AG04449 (cell line): ENCODE results near the gene TRAK1.

Experiments
- CTCF ChIA-PET: fragments of 350-600 bp; formaldehyde crosslinking; extraction: SDS; loops from one replicate; lab custom pipeline; 2021; ENCODE audit warnings: antibody characterized with exemption; lab: Yijun Ruan, JAX
- POLR2A ChIA-PET: fragments of 400-600, 350-600 bp; formaldehyde crosslinking; extraction: SDS; loops from one replicate; lab custom pipeline; 2020; ENCODE audit warnings: antibody characterized with exemption, inconsistent platforms; lab: Yijun Ruan, JAX
- DNase-seq: peaks from one replicate; pipeline ENCODE4 v3.0.0-alpha.2; 2010; ENCODE audit warnings: low read depth, low spot score
- H3K4me3 ChIP-seq: 2 replicates; pipeline ENCODE4 v1.5.1; 2011; ENCODE audit warnings: low read depth, mild to moderate bottlenecking, control low read depth, low read length
- TF ChIP-seq, protein P1 (sequence below): IDR thresholded peaks from one replicate; pipeline ENCODE4 v1.5.1; 2011; ENCODE audit warnings: mild to moderate bottlenecking, moderate library complexity, low read length, control low read depth, inconsistent platforms; ENCODE audit not compliant: insufficient read depth; ENCODE audit errors: missing control alignments

The TRAK1 gene

DNA sequence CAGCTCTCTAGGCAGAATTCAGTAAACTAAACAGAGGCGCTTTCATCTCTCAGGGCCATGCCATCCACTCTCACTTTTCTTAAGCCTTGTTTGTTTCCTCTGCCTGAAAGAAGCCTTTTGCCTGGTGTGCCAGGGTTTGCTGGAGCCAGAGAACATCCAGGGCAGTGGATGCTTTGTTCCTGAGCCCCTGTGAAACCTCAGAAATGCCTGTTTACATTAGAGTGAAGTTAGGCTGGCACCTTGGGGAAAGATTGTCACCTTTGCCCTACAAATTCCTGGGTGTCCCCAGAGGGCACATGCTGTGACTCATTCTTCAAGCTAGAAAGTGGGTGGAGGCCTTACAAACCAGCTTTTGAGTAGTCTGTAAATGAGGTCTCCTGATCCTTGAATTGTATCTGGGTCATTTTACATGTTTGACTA lies 10.7 kb upstream of the TRAK1 start:
- ChIA-PET CTCF (interaction anchor here (1.7 to 4.3 kb wide), 2 partner anchors 10 to 19 kb away, joined by 5 to 27 read pairs; partner anchors contain the start of gene TRAK1), POLR2A (no interaction called here)
- H3K4me3 ChIP-seq: no peak overlapping the region
- TF ChIP-seq, protein P1, sequence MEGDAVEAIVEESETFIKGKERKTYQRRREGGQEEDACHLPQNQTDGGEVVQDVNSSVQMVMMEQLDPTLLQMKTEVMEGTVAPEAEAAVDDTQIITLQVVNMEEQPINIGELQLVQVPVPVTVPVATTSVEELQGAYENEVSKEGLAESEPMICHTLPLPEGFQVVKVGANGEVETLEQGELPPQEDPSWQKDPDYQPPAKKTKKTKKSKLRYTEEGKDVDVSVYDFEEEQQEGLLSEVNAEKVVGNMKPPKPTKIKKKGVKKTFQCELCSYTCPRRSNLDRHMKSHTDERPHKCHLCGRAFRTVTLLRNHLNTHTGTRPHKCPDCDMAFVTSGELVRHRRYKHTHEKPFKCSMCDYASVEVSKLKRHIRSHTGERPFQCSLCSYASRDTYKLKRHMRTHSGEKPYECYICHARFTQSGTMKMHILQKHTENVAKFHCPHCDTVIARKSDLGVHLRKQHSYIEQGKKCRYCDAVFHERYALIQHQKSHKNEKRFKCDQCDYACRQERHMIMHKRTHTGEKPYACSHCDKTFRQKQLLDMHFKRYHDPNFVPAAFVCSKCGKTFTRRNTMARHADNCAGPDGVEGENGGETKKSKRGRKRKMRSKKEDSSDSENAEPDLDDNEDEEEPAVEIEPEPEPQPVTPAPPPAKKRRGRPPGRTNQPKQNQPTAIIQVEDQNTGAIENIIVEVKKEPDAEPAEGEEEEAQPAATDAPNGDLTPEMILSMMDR: no peak
- DNase-seq: no peak

DNA sequence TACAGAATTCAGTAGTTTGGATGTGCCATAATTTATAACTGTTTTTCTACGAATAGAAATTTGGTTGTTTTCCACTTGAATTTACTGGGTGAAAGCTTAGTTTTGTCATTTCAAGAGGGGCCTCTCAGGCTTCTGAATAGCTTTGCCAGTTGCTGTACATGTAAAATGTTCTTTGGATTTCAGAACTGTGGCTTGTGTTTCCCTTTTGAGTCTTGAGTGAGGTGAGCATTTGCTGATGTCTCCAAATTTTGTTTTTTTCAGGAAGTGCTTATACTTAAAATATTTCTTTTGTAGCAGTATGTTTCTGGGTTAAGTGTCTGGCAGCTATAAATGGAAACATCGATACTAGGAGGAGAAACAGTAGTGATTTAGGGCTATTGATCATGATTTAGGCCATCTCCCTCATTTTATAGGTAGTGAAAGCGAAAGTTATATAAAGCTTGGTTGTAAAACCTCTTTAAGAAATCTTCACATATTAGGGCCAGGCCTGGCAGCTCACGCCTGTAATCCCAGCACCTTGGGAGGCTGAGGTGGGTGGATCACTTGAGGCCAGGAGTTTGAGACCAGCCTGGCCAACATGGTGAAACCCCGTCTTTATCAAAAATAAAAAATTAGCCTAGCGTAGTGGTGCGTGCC lies 9.2 kb upstream of the TRAK1 start:
- POLR2A ChIA-PET: no interaction called here
- H3K4me3 ChIP-seq: no peak overlapping the region
- DNase-seq: no peak
- CTCF ChIA-PET: interaction anchor here (1.0 to 4.3 kb wide), 6 partner anchors 9 to 17 kb away, joined by 3 to 27 read pairs (median 4); partner anchors contain the start of gene TRAK1
- TF ChIP-seq, protein P1: no peak

GRCh38 chr3:42084586-42084985 lies 6.6 kb upstream of the TRAK1 start:
- TF ChIP-seq, protein P1: no peak
- no peak for DNase-seq
- no peak overlapping the region for H3K4me3 ChIP-seq
- POLR2A ChIA-PET: no interaction called here
- CTCF ChIA-PET: interaction anchor here (1.2 to 2.6 kb wide), 2 partner anchors 12 to 15 kb away, joined by 3 to 18 read pairs; no protein-coding TSS in a partner anchor

- DNase-seq: no peak
- ChIA-PET POLR2A (no interaction called here), CTCF (interaction anchor here (0.7 to 1.8 kb wide), 2 partner anchors 10 to 14 kb away, joined by 3 to 7 read pairs; no protein-coding TSS in a partner anchor)
- TF ChIP-seq, protein P1: no peak
- no peak overlapping the region for H3K4me3 ChIP-seq
Observed at GRCh38 chr3:42085641-42086376, 5.3 kb upstream of the TRAK1 start.

DNA sequence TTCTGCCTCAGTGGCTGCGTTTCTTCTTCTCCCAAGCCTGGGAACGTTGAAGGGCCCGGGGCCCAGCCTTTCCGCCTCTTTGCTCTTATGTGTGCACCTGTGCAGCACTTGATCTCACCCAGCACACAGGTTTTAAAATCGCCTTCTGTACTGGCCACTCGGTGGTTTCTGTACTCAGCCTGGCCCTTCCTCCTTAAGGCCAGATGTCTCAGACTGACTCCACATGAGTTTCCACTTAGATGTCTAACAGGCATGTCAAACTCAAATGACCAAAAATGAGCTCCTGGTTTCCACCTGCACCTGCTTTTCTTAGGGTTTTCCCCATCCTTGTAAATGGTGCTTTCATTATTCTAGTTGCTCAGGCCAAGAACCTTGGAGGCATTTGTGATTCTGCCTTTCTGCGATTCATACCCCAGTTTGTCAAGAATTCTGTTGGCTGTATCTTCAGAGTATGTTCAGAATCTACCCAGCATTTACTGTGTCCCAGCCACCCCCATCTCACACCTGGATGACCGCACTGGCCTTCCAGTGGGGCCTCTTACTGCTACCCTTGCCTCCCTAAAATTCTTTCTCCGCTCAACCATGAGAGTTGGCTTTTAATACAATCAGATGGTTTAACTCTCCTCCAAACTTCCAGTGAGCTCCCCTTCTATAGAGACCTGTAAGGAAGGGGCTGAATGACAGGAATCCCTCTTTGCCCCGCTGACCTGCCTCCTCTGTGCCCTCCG lies 2.2 kb upstream of the TRAK1 start:
- ChIA-PET CTCF (no interaction called here), POLR2A (no interaction called here)
- no peak for DNase-seq
- no peak overlapping the region for H3K4me3 ChIP-seq
- TF ChIP-seq, protein P1: no peak
